Right lobe of liver (tissue), 6 donors: ENCODE measurements around the gene PDZD2. TPM values are rescaled to one million over a fixed set of nuclear protein-coding genes. Genes with fewer than 3 reads are reported as not detected.

Experiments
- ATAC-seq, 4 donors: fragments of 200-7000 bp; cut with Tn5 transposase; one replicate each; pipeline ENCODE4 v1.9.1; 2020; ENCODE audit warnings: mild to moderate bottlenecking in 4 of 4, moderate library complexity in 4 of 4
- DNase-seq, 3 donors: peaks; one replicate each; pipeline ENCODE4 v3.0.0-alpha.2; 2020
- H3K27ac ChIP-seq, 3 donors: fragments of 200-600 bp; one replicate each; pipeline ENCODE4 v1.8.0; 2022
- H3K27me3 ChIP-seq, 2 donors: fragments of 200-600 bp; one replicate each; pipeline ENCODE4 v1.8.0; 2022
- H3K36me3 ChIP-seq, 4 donors: fragments of 200-600 bp; sonication (generic) in 1 of 4; one replicate each; pipeline versions ENCODE4 v1.5.1 to v1.8.0; 2017 to 2022; ENCODE audit warnings: control low read depth in 1 of 4
- H3K4me1 ChIP-seq, 4 donors: fragments of 200-600 bp; sonication (generic) in 1 of 4; one replicate each; pipeline versions ENCODE4 v1.5.1 to v1.8.0; 2017 to 2022; ENCODE audit warnings: control low read depth in 1 of 4
- H3K4me3 ChIP-seq, 3 donors: fragments of 200-600 bp; one replicate each; pipeline ENCODE4 v1.8.0; 2022
- H3K9me3 ChIP-seq, 4 donors: fragments of 200-600 bp; sonication (generic) in 1 of 4; one replicate each; pipeline versions ENCODE4 v1.5.1 to v1.8.0; 2017 to 2022; ENCODE audit warnings: control low read depth in 1 of 4
- CTCF ChIP-seq, 4 donors: fragments of 200-600 bp in 3 of 4; fragments of 450-650 bp in 1 of 4; IDR thresholded peaks; one replicate each; pipeline versions ENCODE4 v1.5.1 to v1.8.0; 2016 to 2022; ENCODE audit warnings: antibody characterized with exemption in 4 of 4, mild to moderate bottlenecking in 2 of 4
- POLR2A ChIP-seq: fragments of 450-650 bp; IDR thresholded peaks from one replicate; pipeline ENCODE4 v1.6.1; 2017; ENCODE audit warnings: antibody characterized with exemption, mild to moderate bottlenecking
- WGBS: methylation state at CpG from one replicate; pipeline ENCODE4 v1.1.6; 2018; ENCODE audit warnings: low coverage, low lambda C conversion rate; ENCODE audit not compliant: insufficient coverage; ENCODE audit errors: missing lambda C conversion rate; 5-methylcytosine and 5-hydroxymethylcytosine counted together
- intact Hi-C, 2 donors: fragments of 100-400 bp; cut with DNase I; formaldehyde crosslinking; loops; one replicate each; pipeline versions ENCODE4 v1.11.2 to v1.14.1; 2022
- total RNA-seq, 6 experiments: library from RNA; depleted of rRNA in 2 of 6; stranded (reverse); fragments of >200 nt in 2 of 6; fragmentation: NEBNext Ultra II Directional in 3 of 6; extraction: Animal tissue kit (Norgen Biotek cat#: 25700) in 3 of 6; gene quantifications; one replicate each; pipeline versions ENCODE4 v1.1.0 to v1.2.4, GENCODE V29; 2016 to 2023
- donor health status: DM: no; HTN: yes; CAD: no.
- donor health status: DM: no; HTN: no; CAD: no.
- donor health status: DM: no; HTN: no; CAD: no.
- donor health status: DM: no; HTN: yes; CAD: no.
- donor health status: DM: no; HTN: yes; CAD: no.

The PDZD2 gene
- total RNA-seq, 6 experiments from 2014 or later, result 0.43 to 1.9 (median 0.88) TPM

DNA sequence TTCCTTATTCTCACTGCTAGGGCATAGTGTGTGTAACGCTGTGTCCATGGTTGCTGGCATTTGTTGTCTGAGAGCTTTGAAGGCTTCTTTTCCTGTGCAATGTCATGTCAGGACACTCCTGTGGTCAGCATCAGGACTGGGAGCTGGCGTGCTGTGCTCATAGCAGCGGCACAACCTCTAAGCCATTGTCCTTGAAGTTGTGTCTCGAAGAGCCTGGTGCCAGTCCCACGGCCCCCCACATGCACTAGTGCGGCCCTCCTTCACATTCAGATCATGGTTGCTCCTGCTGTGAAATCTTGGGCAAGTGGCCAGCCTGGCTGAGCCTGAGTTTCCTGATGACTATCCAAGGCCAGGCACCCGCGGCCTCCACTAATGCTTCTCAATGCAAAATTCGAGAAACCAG lies 32.4 kb downstream of the PDZD2 start:
- 37% methylated on average over 2 of the region's 9 CpGs for WGBS
- ATAC-seq, result peak in 1 of 4 donors; percentile 38

DNA sequence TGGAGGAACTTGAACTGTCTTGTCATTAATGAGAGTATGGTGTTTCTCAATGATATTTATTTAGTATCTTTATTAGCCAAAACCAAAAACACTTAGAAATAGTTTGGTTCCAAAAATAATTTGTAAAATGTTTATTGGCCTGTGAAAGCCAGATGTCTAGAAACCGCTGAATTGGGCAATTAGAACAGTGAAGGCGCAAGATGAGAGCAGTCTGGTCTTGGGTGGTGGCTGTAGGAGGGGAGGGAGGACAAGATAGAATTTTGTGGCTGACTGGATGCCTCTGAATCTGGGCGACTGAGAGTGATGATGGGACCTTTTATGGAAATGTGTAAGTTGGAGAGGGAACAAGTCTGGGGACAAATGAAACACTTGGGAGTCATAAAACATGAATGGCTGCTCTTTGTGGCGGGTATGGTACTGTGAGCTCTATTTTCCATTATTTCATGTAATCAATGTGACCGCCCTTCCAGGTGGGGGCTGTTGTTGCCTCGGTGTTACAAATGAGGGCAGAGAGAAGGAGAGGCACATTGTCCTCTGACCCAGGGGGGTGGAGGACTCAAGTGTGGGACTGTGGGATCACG lies 35.5 kb downstream of the PDZD2 start:
- 62% methylated on average over 5 of the region's 7 CpGs for WGBS
- TF ChIP-seq POLR2A (no peak), CTCF (IDR thresholded peaks at IDR 0.05) (no peak)
- no peak for ATAC-seq

More for the DNA sequence above, 32.4 kb downstream of the PDZD2 start:
- H3K4me1 ChIP-seq, result no peaks in the 10 kb centered on the region
- no peaks in the 10 kb centered on the region for H3K36me3 ChIP-seq
- TF ChIP-seq CTCF (IDR thresholded peaks at IDR 0.05) (no peak), POLR2A (no peak)
- H3K27me3 ChIP-seq, result no peaks in the 10 kb centered on the region
- DNase-seq, result no peak
- no peaks in the 10 kb centered on the region for H3K9me3 ChIP-seq
- intact Hi-C loops, result no loop called here
- no peak overlapping the region for H3K27ac ChIP-seq
- H3K4me3 ChIP-seq, result no peak overlapping the region

DNA sequence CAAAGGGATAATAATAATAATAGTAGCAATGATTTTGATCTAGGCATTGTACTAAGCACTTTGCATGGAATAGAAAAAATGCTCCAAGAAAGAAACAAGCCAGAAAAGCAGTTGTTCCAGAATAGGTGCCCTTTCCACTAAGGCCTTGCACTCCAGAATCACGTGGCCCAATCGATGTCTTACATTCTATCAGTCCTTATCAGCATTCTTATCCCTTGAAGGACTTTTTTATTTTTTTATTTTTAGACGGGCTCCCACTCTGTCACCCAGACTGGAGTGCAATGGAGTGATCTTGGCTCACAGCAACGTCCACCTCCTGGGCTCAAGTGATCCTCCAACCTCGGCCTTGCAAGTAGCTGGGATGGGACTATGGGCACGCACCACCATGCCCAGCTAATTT lies 36.5 kb downstream of the PDZD2 start:
- no peak overlapping the region for H3K27ac ChIP-seq
- WGBS, result 61% methylated on average over 6 of the region's 6 CpGs
- TF ChIP-seq POLR2A, result no peak
- TF ChIP-seq CTCF (IDR thresholded peaks at IDR 0.05), result no peak
- no peaks in the 10 kb centered on the region for H3K4me1 ChIP-seq
- DNase-seq (no peak), ATAC-seq (no peak)
- no peaks in the 10 kb centered on the region for H3K9me3 ChIP-seq
- H3K36me3 ChIP-seq, result no peaks in the 10 kb centered on the region
- H3K27me3 ChIP-seq, result no peaks in the 10 kb centered on the region
- H3K4me3 ChIP-seq, result no peak overlapping the region
- intact Hi-C loops, result no loop called here

More for the DNA sequence above, 35.5 kb downstream of the PDZD2 start:
- intact Hi-C loops, result no loop called here
- no peak for DNase-seq
- no peaks in the 10 kb centered on the region for H3K27me3 ChIP-seq
- no peak overlapping the region for H3K27ac ChIP-seq
- no peaks in the 10 kb centered on the region for H3K9me3 ChIP-seq
- H3K4me1 ChIP-seq, result no peaks in the 10 kb centered on the region
- no peaks in the 10 kb centered on the region for H3K36me3 ChIP-seq
- no peak overlapping the region for H3K4me3 ChIP-seq

DNA sequence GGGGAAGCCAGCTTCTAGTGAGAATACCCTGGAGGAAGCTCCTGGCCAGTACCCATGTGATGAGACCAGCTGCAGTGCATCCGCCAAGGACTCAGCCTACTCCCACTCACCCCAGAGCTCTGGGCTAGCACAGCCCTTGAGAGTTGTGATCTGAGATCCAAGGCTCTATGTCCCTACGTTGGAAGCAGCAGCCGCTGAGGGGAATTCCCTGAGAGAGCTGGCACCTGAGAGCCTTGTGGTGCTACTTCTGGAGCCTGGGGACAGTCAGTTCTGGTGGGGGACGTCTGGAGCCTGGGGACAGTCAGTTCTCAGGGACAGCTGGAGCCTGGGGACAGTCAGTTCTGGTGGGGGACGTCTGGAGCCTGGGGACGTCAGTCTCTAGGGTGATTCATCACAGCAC lies 39.2 kb downstream of the PDZD2 start:
- peak in 1 of 4 donors; percentile 32 for ATAC-seq
- DNase-seq, result no peak
- no peaks in the 10 kb centered on the region for H3K9me3 ChIP-seq
- no peaks in the 10 kb centered on the region for H3K36me3 ChIP-seq
- H3K27me3 ChIP-seq, result no peaks in the 10 kb centered on the region
- TF ChIP-seq CTCF (IDR thresholded peaks at IDR 0.05) (no peak), POLR2A (no peak)
- intact Hi-C loops, result no loop called here
- 21% methylated on average over 4 of the region's 6 CpGs for whole genome bisulfite sequencing
- H3K4me1 ChIP-seq, result no peaks in the 10 kb centered on the region
- no peak overlapping the region for H3K27ac ChIP-seq
- no peak overlapping the region for H3K4me3 ChIP-seq

DNA sequence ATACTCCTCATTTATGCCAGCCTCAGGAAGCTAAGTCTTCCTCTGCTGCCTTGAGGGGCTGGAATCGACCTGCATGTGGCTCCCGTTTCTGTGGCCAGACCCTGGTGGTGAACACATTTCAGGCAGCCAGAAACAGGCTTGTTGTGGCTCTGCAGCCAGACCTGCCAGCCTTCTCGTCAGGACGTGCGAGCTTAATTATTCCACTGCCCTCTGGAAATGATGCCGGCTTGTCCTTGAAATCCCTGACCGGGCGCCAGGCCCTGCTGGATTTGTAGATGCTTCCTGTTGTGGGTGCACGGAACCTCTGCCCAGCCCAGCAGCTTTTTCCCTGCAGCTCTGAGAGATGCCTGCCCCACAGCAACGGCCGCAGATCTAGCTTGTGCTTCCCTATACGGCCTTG lies 41.6 kb downstream of the PDZD2 start:
- Histone ChIP-seq H3K9me3 (no peaks in the 10 kb centered on the region), H3K36me3 (no peaks in the 10 kb centered on the region), H3K27me3 (no peaks in the 10 kb centered on the region), H3K4me1 (no peaks in the 10 kb centered on the region), H3K4me3 (no peak overlapping the region), H3K27ac (no peak overlapping the region)
- ATAC-seq (no peak), DNase-seq (no peak)
- intact Hi-C loops, result no loop called here
- 63% methylated on average over 10 of the region's 12 CpGs for WGBS
- no peak for TF ChIP-seq POLR2A
- TF ChIP-seq CTCF (IDR thresholded peaks at IDR 0.05), result no peak
